Choroid plexus epithelial cell (primary cell): Measurements from ENCODE around the gene CRABP1.

Experiments
- DNase-seq: peaks from one replicate; pipeline ENCODE4 v3.0.0-alpha.2; 2010; ENCODE audit warnings: low read depth
- H3K4me3 ChIP-seq: 2 replicates; pipeline ENCODE4 v1.5.1; 2011; ENCODE audit warnings: low read depth, mild to moderate bottlenecking, control low read depth, low read length, moderate library complexity
- TF ChIP-seq, protein P1 (sequence below): conservative IDR thresholded peaks from 2 replicates; pipeline ENCODE4 v1.5.1; 2011; ENCODE audit warnings: low read depth, mild to moderate bottlenecking, control low read depth, inconsistent platforms, low read length, moderate library complexity

Gene CRABP1

DNA sequence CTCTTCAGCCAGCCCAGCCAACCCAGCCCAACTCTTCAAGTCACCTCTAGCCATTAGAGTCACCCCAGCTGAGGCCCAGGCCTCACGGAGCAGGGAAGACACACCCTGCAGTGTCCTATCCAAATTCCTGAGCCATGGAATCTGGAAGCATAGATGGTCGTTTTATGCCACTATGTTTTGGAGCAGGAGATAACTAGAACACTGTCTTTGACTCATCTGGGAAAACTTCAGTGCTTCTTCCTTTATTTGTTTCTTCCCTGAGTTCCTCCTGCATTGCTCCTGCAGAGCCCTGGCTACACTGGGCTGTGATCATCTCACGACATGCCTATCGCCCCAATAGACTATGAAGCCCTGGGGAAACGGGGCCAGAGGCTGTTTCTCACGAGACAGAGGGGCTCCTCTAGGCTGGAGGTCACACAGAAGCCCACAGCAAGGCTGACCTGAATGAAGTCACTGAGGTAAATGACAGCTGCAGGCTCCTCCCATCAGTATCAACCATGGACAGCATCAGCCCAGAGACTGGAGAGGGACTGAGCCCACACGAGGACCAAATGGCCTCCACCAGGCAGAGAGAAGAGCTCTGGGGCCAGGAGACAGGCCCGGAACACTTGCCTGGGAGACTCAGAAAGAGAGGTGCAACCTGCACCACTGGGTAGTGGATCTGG, 22.7 kb downstream of the CRABP1 start:
- DNase-seq: no peak
- no peak overlapping the region for H3K4me3 ChIP-seq
- TF ChIP-seq, protein P1, sequence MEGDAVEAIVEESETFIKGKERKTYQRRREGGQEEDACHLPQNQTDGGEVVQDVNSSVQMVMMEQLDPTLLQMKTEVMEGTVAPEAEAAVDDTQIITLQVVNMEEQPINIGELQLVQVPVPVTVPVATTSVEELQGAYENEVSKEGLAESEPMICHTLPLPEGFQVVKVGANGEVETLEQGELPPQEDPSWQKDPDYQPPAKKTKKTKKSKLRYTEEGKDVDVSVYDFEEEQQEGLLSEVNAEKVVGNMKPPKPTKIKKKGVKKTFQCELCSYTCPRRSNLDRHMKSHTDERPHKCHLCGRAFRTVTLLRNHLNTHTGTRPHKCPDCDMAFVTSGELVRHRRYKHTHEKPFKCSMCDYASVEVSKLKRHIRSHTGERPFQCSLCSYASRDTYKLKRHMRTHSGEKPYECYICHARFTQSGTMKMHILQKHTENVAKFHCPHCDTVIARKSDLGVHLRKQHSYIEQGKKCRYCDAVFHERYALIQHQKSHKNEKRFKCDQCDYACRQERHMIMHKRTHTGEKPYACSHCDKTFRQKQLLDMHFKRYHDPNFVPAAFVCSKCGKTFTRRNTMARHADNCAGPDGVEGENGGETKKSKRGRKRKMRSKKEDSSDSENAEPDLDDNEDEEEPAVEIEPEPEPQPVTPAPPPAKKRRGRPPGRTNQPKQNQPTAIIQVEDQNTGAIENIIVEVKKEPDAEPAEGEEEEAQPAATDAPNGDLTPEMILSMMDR: no peak

DNA sequence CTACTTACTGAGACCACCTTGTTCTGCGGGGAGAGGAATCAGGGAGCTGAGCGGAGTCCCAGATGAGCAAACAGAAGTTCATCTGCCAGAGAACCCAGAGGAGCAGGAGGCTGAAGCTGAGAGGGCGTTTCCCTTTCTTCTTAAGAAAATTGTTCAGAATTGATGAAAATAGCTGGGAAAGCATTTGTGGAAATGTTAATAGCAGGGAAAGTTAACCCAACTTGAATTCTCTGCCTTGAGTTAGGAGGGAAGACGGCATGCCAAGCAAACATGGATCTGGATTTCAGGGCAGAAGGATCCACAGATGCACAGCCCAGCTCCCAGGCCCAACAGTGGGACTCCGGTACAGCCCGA, 23.2 kb downstream of the CRABP1 start:
- H3K4me3 ChIP-seq: no peak overlapping the region
- TF ChIP-seq, protein P1: no peak
- DNase-seq: no peak

DNA sequence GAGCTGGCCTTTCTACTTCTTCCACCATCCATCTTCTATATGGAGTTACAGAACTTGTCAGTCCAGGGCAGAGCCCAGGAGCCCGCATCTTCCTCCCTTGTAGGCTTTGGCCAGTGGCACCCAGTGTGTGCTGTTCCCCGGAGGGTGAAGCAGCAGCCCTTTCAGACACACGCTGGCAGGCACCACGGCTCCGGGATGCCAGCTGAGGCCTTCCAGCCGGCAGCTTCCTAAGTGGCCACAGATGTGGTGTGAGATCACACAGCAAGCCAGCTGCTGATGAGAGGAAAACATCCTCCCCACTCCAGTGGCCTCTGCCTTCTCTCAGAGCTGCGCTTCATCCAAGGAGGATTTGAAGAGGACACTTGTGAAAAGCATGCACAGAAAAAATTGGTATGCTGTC, 24.1 kb downstream of the CRABP1 start:
- no peak for DNase-seq
- TF ChIP-seq, protein P1: no peak
- H3K4me3 ChIP-seq: no peak overlapping the region

- no peak for DNase-seq
- H3K4me3 ChIP-seq: no peak overlapping the region
- TF ChIP-seq, protein P1: no peak
Measured at GRCh38 chr15:78365917-78366316, 25.8 kb downstream of the CRABP1 start.

- TF ChIP-seq, protein P1: no peak
- DNase-seq: no peak
- no peak overlapping the region for H3K4me3 ChIP-seq
Measured at GRCh38 chr15:78366342-78366741, 26.2 kb downstream of the CRABP1 start.

- no peak overlapping the region for H3K4me3 ChIP-seq
- peak; percentile 47 for DNase-seq
- TF ChIP-seq, protein P1: no peak
Measured at GRCh38 chr15:78368651-78369050, 28.5 kb downstream of the CRABP1 start.

- H3K4me3 ChIP-seq: no peak overlapping the region
- TF ChIP-seq, protein P1: no peak
- no peak for DNase-seq
Measured at GRCh38 chr15:78369161-78369560, 29.0 kb downstream of the CRABP1 start.
